HG03045 (cell line): ENCODE data around the gene H1-8.

Experiments used
- ATAC-seq: cut with Tn5 transposase; IDR thresholded peaks from one replicate; pipeline ENCODE4 v1.9.1; 2021; ENCODE audit warnings: mild to moderate bottlenecking, moderate library complexity; ENCODE audit not compliant: unreplicated experiment

H1-8 gene

DNA sequence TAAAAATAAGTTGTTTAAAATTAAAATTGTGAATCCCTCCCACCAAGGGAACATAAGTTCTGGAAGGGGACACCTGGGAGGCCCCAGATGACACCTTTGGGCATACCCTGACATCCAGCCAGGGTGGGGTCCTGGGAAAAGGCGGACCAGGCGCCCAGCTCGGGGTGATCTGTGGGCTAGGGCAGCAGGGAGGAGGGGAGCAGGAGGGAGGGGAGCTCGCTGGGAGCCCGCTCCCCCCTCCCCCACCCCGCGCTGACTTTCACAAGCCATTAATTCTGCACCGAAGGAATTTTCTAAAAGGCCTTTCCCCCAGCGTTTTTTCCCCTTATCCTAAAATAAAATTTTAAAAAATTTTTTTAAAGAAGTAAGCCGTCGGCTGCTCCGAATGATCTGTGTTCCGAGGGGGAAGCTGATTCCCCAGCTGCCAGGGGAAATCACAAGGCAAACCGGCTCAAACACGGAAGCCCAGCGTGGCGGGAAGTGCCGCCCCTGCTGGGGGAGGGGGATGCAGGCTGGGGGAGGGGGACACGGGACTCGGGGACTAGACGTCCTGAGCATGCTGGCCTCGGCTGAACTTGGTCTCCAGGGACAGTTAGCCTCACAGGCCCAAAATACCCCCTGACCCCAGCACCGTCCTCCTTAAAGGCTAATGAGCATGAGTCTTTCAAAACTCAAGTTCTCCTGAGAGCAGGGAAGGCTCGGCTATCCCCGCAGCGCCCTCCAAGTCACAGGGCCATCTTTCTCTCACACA lies 49.6 kb downstream of the H1-8 start:
- ATAC-seq, result no peak

DNA sequence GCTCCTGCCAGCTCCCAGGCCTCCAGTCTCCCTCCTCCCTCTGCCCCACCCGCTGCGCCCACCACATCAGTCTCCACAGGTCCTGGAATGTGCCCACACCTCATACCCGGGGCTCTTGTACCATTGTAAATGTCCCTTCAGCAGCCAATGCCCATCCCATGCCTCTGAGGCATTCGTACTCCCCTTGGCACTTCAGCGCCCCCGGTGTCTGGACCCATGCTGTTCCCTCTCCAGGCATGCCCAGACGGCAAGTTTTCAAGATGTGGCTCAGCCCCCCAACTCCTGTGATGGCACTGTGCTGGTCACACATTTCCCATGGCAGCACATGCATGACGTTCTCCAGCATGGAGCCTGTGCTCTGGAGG lies 50.2 kb downstream of the H1-8 start:
- ATAC-seq, result no peak

DNA sequence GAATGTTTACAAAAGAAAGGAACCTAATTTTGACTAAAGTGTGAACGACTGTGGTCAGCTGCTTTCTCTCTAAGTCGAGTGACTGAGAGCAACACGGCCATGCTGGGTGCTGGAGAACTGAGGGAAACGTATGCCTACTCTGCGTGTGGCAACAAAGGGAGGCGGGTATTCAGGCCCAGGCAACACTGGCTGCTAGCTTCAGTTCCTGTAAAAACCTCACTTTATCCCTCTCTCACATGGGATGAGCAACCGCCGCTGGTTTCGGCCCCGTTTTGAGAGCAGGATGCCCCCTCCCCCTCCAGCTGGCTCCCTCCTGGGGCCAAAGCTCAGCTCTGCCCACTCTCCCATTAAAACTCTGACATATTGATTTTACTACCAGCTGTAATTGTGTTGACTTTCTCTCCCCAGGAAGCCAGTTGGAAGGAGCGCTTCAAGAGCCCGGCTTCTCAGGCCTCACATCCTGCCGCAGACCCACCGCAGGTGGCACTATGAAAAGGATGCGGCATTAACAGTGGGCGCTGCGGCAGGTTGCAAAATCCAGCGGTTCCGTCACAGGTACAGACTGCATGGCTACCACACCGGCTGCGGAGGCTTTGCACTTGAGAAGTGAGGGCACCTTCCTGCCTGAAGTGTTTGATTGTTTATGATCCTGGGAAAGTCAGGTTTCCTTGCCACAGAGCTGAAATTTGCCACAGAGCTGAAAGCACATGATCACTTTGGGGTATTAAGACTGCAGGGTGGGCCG lies 50.8 kb downstream of the H1-8 start:
- ATAC-seq, result no peak

DNA sequence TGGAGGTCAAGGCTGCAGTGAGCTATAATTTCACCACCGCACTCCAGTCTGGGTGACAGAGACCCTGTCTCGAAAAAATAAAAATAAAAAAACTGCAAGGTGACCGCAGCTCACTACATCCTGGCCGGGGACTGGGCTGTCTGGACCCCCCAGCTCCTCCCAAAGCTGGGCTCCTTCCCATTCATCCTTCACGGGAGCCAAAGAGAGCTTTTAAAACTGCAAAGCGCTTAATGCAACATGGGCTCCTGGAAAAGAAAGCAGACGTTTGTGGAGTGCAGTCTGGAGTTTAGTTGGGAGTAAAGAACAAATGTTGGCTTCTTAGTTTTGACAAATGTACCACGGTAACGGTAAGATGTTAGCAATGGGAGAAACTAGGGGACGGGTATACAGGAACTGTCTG lies 51.4 kb downstream of the H1-8 start:
- ATAC-seq, result no peak

DNA sequence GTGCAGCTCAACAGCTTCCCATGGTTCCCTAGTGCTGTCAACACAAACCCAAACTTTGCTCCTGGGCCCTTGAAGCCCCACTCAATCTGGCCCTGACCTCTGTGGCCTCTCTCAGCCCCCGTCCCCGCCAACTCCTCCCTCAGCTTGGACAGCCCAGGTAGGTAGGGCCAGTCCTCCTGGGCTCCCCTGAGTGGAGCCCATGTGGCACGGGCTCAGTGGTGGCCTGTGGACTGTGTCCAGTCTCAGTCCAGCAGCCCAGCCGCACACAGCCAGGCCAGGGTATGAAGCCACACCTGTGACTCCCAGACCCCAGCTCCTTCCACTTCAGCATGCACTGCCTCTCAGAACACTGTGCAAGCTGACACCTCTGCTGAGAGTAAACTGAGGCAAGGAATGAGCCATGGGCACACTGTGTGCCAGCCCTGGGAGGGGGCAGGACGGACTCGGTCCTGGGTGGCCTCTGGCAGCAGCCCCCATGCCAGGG lies 52.0 kb downstream of the H1-8 start:
- ATAC-seq, result no peak

DNA sequence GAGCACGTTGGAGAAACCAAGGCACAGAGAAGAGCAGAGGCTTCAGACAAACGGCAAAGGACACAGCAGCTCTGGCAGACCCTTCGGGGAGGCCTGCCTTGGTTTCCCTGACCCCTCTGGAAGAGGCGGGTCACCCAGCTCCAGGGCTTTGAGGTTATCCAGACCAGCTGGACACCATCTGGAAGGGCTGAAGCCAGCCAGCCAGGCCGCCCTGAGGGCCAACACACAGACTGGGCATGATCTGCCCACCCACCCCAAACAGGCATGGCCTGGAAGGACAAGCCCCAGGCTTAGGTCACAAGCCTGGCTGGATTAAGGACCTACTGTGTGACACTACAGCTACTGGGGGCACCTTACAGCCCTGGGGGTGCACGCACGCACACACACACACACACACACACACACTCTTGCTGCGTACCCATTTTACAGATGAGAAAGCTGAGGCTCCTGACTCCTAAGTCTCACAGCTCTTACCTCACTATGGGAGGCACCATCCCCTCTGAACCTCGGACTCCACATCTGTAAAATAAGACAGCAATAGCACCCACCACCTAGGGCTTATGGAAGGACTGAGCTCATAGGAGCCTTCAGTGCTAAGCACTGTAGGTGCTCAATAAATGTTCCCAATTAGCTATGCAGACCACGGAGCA lies 52.7 kb downstream of the H1-8 start:
- ATAC-seq, result no peak

DNA sequence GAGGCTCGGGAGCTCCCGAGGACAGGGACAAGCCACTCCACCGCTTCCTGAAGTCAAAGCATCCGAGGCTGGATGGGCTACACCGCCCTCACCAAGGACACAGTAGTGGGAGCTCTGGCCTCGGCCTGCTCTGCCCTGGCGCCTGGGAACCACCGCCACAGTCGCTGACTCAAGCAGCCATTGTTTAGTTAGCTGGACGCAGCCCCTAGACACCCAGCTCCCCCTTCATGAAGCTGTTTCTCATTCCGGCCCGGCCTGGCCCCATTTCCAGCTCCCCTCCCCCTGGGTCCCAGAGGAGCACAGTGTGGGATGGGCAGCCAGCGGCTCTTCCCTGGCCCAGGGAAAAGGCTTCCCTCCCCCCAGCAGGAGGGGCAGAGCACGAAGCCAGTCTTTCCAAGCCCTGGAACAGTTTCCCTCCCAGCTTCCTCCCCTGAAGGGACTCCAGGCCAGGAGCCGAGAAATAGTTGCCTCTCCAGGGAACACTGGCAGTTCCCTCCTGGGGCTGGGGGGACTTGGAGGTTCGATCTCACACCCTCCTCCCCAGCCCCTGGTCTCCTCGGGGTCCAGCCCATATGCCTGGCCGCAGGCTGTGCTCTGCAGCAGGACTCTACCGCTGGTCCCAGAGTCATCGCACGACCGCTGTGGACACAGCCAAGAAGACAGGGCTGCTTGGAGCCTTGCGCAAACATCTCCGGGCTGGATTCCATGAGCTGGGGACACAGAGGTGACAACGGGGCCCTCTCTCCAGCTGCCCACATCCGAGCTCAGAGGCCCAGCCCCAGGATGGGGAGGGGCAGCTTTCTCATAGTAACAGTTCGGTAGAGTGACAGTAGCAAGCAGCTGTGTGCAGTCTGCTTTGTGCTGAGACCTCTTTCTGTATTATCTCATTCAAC lies 53.5 kb downstream of the H1-8 start:
- no peak for ATAC-seq

DNA sequence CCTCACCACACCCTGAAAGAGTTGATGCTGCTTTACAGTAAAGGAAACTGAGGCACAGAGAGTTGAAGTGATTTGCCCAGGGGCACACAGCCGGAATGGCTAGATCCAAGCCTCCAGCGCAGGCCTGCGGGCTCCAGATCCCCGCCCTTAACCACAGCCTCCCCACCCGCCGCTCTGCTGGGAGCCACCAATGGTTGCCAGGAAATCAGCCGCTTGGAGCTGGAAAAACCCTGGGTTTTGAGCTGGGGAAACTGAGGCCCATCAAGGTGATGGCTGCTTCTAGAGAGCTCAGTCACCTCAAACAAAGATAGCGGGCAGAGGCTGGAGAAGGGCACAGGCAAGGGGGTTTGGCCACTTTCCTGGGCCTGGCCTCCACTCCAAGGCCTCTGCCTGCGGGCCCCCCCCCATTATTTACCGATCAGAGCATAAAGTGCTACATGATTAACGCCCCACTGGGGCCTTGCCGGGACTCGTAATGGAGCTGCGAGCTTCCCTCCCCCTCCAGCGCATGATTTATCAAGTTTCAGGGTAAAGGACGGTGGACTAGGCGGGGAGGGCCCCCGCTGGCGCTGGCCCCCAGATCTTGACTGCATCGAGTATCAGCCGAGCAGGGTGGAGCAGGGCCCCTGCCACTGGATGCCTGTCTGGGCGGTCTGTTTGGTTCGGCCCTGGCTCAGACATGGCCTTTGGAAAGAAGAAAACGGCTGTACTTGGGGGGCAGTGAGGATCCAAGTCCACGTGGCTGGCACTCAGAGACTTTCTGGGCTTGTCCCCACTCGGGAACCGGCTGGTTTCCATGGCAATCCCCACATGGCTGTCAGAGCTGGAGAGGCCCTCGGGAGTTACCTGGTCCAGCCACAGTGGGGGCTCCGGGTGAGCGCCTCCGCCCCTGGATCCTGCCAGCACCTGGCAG lies 54.4 kb downstream of the H1-8 start:
- ATAC-seq, result no peak

DNA sequence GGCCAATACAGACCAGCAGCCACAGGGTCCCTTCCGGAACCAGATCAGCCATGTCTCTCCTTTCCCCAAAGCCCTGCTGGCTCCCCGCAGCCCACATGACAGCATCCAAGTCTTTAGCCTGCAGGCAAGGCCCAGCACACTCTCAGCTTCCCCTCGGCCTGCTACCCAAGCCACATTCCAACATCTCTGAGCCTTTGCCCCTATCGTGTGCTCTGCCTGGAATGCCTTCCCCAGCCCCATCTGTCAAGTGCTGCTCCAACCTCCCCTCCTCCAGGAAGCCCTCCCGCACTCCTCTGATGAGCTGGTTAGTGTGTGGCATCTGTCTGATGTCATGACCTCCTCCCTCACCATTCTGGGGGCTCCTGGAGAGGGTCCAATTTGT lies 55.0 kb downstream of the H1-8 start:
- ATAC-seq, result no peak

DNA sequence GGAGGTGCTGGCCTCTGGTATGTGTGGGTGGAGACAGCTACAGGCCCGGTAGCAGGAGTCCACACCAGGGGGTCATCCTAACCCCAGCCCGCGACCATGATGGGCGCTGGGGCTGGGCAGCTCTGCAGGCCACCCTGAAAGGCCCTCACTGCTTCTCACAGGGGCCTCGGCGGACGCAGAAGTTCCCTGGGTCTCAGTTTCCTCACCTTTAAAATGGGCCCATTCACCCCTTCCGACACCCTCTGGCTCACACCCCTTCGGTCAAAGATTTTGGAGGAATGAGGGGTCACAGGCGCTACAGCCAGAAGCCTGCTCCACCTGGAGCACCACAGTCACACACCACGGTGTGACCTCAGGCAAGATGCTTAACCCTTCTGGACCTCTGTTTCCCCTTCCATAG lies 55.5 kb downstream of the H1-8 start:
- no peak for ATAC-seq

DNA sequence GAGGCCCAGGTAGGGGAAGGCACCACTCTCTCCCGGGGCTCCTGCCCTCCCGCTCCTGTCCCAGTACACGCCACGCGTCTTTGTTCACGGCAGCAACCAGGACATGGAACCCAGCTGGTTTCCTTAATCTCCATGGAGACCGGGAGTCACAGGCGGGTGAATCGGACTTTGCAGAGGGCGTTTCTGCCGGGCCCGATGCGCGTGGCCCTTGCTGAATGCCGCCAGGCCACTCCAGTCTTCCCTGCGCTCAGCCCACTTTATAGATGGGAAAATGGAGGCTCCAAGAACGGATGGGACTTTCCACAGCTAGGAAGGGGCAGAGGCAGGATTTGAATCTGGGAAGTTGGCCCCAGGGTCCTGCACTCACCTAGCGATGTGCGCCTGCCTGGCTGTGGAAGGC lies 56.1 kb downstream of the H1-8 start:
- ATAC-seq, result no peak

DNA sequence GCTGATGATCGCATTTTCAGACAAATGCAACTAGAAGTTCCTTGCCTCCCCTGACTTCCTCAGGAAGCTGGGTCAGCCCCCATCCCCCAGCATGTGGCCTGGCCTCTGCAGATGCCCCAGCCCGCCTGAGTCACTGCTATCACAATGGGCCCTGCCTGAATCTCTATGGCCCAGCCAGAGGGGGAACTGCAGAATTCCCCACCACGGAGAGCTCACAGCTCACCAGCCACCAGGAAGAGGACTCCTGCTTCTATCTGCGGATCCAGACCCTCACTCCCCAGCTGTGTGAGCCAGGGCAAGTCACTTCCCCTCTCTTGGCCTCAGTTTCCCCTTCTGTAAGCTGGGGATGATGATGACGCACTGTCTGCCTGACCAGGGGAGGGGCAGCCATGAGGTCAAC lies 56.6 kb downstream of the H1-8 start:
- no peak for ATAC-seq

DNA sequence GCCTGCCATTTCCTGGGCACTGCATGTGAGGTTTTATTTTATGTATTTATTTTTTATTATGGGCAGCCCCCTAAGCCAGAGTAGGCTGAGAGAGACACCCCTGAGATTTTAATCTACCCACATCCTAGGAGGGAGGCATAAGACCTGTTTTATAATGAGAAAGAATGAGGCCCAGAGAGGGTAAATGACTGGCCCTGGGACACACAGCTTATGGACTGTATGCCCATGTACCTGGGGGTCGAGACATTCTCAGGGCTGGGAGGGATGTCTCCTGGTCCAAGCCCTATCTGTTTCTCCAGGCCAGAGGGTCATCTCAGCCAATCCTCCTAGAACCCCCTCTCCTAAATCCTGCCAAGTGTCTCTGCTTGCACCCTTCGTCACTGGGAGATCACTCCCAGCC lies 57.4 kb downstream of the H1-8 start:
- ATAC-seq, result no peak
